Fibroblast of skin of scalp (primary cell): ENCODE data around the gene RAVER1. TPM values are rescaled to one million over a fixed set of nuclear protein-coding genes. Genes with fewer than 3 reads are reported as not detected.
A peak's percentile ranks its signal among the peaks of the same experiment; 100 is the strongest.
"Not testable (repeated sequence)": the region's sequence is repeated elsewhere in the genome, so short reads cannot be mapped to it uniquely, and the experiment has no call there.

Source experiments
- DNase-seq: peaks from one replicate; pipeline ENCODE4 v3.0.0-alpha.2; 2013
- polyA plus RNA-seq, 2 experiments: library from polyadenylated mRNA; unstranded; fragments of 120-200 nt; gene quantifications; one replicate each; pipeline ENCODE4 v1.2.1, GENCODE V29; 2013; ENCODE audit not compliant: insufficient read length in 2 of 2

Gene RAVER1
- 39.4 TPM for polyA plus RNA-seq (2013, experiment 1 of 2; ENCODE audit: insufficient read length)
- 38.7 TPM for polyA plus RNA-seq (2013, experiment 2 of 2; ENCODE audit: insufficient read length)

GRCh38 chr19:10332965-10333757 lies at the start of gene RAVER1:
TSS of gene RAVER1 (minus strand) at chr19:10333529. CDS start at chr19:10333507, 22 bp downstream.
- peak; percentile 98 for DNase-seq

DNA sequence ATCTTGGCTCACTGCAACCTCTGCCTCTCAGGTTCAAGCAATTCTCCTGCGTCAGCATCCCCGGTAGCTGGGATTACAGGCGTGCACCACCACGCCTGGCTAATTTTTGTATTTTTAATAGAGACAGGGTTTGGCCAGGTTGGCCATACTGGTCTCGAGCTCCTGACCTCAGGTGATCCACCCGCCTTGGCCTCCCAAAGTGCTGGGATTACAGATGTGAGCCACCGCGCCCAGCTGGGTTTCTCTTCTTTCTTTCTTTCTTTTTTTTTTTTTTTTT lies 49.8 kb upstream of the RAVER1 start:
- DNase-seq, result not testable (repeated sequence)

DNA sequence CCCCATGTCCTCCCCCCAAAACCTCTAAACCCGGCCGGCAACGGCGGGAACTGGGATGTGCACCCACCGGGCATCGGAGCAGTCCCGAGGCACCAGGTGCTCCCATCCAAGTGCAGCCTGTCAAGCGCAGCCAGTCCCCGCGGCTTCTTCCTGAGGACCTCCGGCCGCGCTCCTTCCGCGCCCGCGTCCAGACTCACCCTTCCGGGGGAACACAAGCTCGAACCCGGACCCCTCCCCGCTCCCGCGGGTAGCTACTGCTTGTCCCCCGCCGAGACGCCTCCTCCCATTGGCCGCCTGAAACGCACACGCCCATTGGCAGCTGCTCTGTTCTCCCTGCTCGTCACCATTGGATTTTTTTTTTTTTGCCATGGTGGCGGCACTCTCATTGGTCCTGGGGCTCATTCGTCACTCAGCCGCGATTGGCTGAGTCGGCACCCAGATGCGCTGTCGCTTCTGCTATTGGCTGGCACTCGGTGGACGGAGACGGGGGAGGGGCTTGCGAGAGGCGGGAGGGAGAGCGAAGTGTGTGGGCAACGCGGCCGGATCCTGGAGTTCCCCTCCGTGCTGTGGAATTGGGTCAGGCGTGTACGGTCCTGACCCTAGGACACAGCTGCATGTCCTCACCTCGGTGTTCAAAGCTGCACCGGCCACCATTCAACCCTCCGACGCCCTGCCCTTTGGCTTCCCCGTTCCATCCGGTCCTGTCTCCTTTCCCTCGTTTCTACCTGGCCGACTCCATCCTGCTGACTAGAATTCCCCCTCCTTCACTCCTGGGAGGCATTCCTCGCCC lies 47.2 kb upstream of the RAVER1 start, which contains the start of gene TYK2:
TYK2 (minus strand) TSS at position 260 of the 790 bp plus-strand sequence. CDS start 2,166 bp downstream, outside the sequence.
- DNase-seq, result peak; percentile 99

DNA sequence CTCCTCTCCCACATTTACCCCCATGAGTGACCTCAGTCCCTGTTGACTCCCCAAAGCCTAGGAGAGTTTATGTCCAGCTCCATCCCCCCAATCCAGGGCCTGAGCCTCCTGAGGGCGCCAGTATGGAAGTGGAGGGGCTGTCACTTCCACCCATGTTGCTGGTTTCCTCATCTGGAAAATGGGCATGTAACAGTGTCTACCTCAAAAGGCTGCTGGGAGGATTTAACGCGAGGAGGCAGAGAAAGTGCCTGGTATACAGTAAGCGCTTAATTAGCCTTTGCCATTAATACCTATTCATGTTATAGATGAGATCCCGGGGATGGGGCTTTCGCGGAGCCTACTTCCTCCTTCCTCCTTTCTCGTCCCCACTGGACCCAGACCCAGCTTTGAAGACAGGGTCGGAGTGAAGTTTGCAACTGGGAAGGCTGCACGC lies 46.6 kb upstream of the RAVER1 start:
- DNase-seq, result no peak

DNA sequence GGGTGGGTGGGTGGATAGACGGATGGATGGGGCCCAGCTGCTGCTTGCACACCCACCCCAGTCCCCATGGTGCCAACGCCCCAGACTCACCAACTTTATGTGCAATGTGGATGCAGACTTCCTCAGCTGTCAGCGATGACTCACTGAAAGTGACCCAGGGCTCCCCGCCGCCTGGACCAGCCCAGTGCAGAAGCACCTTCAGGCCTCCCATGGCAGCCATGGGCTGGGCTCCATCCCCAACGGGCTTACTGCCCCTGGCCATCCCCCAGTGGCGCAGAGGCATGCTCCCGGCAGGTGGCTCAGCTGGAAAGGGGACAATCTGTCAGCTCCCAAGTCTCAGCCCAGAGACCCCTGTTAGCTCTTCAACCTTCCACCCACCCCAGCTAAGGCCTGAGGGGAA lies 44.8 kb upstream of the RAVER1 start:
- DNase-seq, result no peak

DNA sequence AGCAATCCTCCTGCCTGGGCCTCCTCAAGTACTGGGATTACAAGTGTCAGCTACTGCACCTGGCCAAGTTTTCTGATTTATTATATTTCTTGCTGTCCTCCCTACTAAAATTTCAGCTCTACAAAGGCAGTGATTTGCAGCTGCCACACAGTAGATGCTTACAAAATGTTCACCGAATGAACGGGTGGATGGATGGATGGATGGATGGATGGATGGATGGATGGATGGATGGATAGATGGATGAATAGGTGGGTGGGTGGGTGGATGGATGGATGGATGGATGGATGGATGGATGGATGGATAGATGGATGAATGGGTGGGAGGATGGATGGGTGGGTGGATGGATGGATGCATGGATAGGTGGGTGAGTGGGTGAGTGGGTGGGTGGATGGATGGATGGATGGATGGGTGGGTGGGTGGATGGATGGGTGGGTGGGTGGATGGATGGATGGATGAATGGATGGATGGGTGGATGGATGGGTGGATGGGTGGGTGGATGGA lies 43.9 kb upstream of the RAVER1 start:
- not testable (repeated sequence) for DNase-seq

GRCh38 chr19:10374931-10375330 lies 41.6 kb upstream of the RAVER1 start:
- no peak for DNase-seq

- no peak for DNase-seq
These were observed 39.4 kb upstream of the RAVER1 start for GRCh38 chr19:10372690-10373089.

- no peak for DNase-seq
These were observed 34.9 kb upstream of the RAVER1 start for GRCh38 chr19:10368101-10368803.

DNA sequence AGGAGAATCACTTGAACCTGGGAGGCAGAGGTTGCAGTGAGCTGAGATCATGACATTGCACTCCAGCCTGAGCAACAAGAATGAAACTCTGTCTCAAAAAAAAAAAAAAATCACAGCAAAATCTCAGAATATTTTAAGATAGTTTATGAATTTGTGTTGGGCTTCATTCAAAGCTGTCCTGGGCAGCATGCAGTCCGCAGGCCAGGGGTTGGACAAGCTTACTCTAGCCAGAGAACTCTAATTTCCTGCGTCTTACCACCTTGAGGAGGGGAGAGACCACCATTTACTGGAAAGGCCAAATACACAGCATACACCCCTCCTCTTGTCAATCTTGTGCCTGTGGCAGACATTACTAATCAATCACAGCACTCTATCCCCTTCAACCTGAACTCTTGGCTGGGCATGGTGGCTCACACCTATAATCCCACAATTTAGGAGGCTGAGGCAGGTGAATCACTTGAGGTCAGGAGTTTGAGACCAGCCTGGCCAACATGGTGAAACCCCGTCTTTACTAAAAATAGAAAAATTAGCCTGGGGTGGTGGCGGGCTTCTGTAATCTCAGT lies 33.7 kb upstream of the RAVER1 start:
- not testable (repeated sequence) for DNase-seq

- DNase-seq, result no peak
These were observed 32.2 kb upstream of the RAVER1 start for GRCh38 chr19:10365518-10365917.

DNA sequence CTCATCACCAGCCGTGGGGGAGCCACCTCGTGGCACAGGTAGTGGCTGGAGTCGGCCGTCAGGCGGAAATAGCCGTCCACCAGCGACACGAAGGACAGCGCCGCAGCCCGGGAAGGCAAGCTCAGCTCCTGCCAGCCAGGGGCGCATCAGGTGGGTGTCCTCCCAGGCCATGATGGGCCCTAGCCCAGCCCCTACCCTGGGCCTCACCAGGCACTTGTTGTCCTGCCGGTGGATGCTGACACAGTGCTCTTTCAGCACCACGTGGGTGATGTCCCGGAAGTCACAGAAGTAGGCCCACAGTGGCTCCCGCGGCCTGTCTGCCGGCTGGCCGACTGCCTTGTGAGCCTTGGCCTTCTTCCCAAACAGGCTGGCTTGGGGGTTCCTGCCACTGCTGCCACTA lies 31.3 kb upstream of the RAVER1 start:
- DNase-seq, result no peak

- no peak for DNase-seq
These were observed 30.5 kb upstream of the RAVER1 start for GRCh38 chr19:10363789-10364281.

DNA sequence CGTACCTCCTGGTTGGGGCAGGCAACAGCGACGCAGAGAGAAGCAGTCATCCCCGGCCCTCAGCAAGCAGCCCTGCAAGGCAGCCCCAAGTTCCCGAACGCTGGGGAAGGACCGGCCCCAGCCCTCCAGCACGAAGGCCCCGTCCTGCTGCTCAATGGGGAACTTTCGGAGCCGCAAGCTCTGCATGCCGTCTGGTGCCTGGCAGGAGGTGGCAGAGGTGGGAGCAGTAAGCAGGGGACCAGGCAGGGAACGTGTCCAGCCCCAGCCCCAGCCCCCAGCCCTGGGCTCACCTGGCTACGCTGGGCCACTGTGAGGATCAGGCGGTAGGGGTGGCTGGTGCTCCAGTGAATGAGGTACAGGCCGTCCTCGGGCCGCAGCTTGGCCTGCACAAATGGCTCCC lies 28.9 kb upstream of the RAVER1 start:
- no peak for DNase-seq

DNA sequence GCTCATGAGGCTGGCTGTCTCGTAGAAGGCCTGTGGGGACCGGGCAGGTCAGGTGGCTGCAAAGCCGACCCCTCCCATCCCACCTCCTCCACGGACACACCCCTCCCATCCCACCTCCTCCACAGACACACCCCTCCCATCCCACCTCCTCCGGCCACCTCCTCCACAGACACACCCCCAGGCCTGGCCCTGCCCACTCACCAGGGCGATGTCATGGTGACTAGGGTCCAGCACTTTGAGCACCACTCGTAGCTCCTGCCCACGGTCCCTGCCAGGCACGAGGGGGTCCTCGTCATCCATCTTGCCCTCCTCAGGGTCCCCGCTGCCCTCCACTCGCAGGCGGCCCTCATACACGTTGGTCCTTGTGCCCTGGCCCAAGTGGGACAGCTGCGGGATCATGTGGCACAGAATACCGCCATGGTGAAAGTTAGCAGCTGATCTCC lies 28.3 kb upstream of the RAVER1 start:
- DNase-seq, result no peak

- DNase-seq, result no peak
These were observed 23.1 kb upstream of the RAVER1 start for GRCh38 chr19:10356431-10356830.

- DNase-seq, result peak; percentile 26
These were observed 20.6 kb upstream of the RAVER1 start for GRCh38 chr19:10353793-10354391.

DNA sequence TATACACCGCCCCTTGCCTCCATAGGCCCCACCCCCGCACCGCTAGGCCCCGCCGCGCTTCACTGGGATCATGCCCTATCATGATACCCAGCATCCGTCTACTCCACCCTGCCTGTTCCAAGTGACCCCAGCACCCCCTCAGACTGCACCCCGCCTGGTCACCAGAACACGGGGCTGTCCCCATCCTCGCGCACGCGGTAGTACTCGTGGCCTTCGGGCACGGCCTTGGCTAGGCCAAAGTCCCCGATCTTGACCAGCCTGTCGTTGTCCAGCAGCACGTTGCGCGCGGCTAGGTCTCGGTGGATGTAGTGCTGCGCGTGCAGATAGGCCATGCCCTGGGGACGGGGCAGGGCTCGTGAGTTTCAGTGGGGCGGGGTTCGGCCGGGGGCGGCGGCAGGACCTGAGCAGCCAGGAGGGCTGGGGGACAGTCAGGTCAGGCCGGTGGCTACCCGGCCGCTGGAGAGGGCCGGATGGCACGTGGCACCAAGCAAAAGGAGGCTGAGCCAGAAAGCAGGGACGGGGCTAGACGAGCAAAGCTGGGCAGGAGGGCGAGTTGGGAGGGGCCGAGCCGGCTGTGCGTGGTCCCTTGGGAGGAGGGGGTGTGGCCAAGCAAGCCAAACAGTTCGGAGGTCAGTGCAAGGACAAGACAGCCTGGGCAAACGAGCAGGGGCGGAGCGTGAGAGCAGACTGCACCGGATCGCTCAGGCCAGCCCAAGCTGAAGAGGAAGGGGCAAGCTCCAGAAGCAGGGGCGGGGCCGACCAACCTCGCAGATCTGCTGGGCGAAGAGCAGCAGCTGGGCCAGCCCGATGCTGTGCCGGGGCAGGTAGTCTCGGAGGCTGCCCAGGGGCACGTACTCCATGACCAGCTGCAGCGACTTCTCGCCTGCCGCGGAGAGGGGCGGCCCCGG lies 19.7 kb upstream of the RAVER1 start:
- DNase-seq, result no peak

DNA sequence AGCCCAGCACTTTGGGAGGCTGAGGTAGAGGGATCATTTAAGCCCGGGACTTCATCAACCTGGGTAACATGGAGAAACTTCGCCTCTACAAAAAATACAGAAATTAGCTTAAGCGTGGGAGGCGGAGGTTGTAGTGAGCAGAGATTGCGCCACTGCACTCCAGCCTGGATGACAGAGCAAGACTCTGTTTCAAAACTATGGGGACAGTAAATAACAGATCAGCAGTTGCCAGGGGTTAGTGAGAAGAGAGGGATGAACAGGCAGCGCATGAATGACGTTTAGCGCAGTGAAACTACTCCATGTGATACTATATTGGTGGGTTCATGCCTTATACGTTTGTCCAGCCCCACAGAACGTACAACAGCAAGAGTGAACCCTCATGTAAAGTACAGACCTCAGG lies 13.2 kb upstream of the RAVER1 start:
- no peak for DNase-seq

DNA sequence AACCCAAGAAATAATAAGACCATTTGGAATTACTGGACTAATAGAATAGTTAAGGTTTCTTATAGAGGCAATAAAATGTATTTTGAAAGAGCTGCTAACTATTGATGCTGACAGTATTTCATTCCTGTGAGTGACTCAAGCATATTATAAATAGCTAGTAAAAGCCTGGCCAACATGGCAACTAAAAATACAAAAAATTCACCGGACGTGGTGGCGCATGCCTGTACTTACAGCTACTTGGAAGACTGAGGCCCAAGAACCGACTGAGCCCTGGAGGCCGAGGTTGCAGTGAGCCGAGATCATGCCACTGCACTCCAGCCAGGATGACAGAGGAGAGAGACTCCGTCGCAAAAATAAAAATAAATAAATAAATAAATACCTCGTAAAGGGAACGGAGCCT lies 11.5 kb upstream of the RAVER1 start:
- DNase-seq, result no peak

- no peak for DNase-seq
These were observed 10.2 kb upstream of the RAVER1 start for GRCh38 chr19:10343495-10343894.
